IPS-NIHi7 (cell line): ENCODE measurements around the gene DSTYK.
"Not testable (repeated sequence)": the region's sequence is repeated elsewhere in the genome, so short reads cannot be mapped to it uniquely, and the experiment has no call there.

Experiments used
- DNase-seq: peaks from one replicate; pipeline ENCODE4 v3.0.0; 2012; ENCODE audit warnings: mixed read lengths; ENCODE audit errors: extremely low spot score

Gene DSTYK

GRCh38 chr1:205240569-205240968 lies 29.1 kb upstream of the DSTYK start:
- no peak for DNase-seq

- DNase-seq: no peak
These were observed 28.6 kb upstream of the DSTYK start for GRCh38 chr1:205240118-205240517.

GRCh38 chr1:205239078-205239477 lies 27.6 kb upstream of the DSTYK start:
- DNase-seq: no peak

GRCh38 chr1:205237526-205238484 lies 26.3 kb upstream of the DSTYK start:
- DNase-seq: no peak

GRCh38 chr1:205236951-205237475 lies 25.5 kb upstream of the DSTYK start:
- no peak for DNase-seq

- DNase-seq: no peak
These were observed 25.0 kb upstream of the DSTYK start for GRCh38 chr1:205236526-205236925.

GRCh38 chr1:205235951-205236350 lies 24.4 kb upstream of the DSTYK start:
- no peak for DNase-seq

- DNase-seq: not testable (repeated sequence)
These were observed 22.5 kb upstream of the DSTYK start for GRCh38 chr1:205233986-205234385.

- DNase-seq: no peak
These were observed 21.5 kb upstream of the DSTYK start for GRCh38 chr1:205232945-205233397.

GRCh38 chr1:205232127-205232820 lies 20.8 kb upstream of the DSTYK start:
- no peak for DNase-seq

GRCh38 chr1:205230982-205231381 lies 19.5 kb upstream of the DSTYK start:
- DNase-seq: no peak

- no peak for DNase-seq
These were observed 18.6 kb upstream of the DSTYK start for GRCh38 chr1:205229916-205230700.

GRCh38 chr1:205229399-205229871 lies 17.9 kb upstream of the DSTYK start:
- peak; percentile 95 for DNase-seq

GRCh38 chr1:205228093-205228521 lies 16.6 kb upstream of the DSTYK start:
- no peak for DNase-seq

- DNase-seq: peak; percentile 98
These were observed 16.1 kb upstream of the DSTYK start, which contains the start of gene TMCC2 for GRCh38 chr1:205227584-205228013. Gene TMCC2 (plus strand): TSS chr1:205227946. CDS start chr1:205228565, 619 bp downstream.

GRCh38 chr1:205226868-205227583 lies 15.5 kb upstream of the DSTYK start:
- DNase-seq: no peak

- no peak for DNase-seq
These were observed 14.6 kb upstream of the DSTYK start for GRCh38 chr1:205225901-205226765.

- DNase-seq: no peak
These were observed 13.2 kb upstream of the DSTYK start for GRCh38 chr1:205224736-205225135.

GRCh38 chr1:205220421-205220820 lies 8.9 kb upstream of the DSTYK start:
- no peak for DNase-seq

GRCh38 chr1:205217418-205217817 lies 5.9 kb upstream of the DSTYK start:
- no peak for DNase-seq
